WTC11 (cell line): ENCODE data around the gene TUBB. TPM values are rescaled to one million over a fixed set of nuclear protein-coding genes. Genes with fewer than 3 reads are reported as not detected.

Experiments
- ATAC-seq: fragments of 200-7000 bp; cut with Tn5 transposase; 2 replicates; pipeline ENCODE4 v1.10.0; 2021; ENCODE audit warnings: mild to moderate bottlenecking, moderate library complexity
- CTCF ChIA-PET: fragments of 300-600 bp; sonication (Branson Sonifier 250); formaldehyde crosslinking; loops from one replicate; lab custom pipeline; 2021; ENCODE audit warnings: antibody characterized with exemption; lab: Charles Lee
- POLR2A ChIA-PET: fragments of 350-600 bp; sonication (Branson Sonifier 250); formaldehyde crosslinking; loops from one replicate; lab custom pipeline; 2021; ENCODE audit warnings: antibody characterized with exemption; lab: Charles Lee
- DNase-seq: peaks from one replicate; pipeline ENCODE4 v3.0.0; 2021; ENCODE audit warnings: low spot score
- H3K27ac Mint-ChIP-seq: 2 replicates; pipeline ENCODE4 v1.8.0; 2021; ENCODE audit warnings: mixed read lengths
- H3K27me3 Mint-ChIP-seq: 2 replicates; pipeline ENCODE4 v1.8.0; 2021; ENCODE audit warnings: low read depth, mild to moderate bottlenecking, moderate library complexity, mixed read lengths
- H3K36me3 Mint-ChIP-seq: 2 replicates; pipeline ENCODE4 v1.8.0; 2021; ENCODE audit warnings: mixed read lengths
- H3K4me1 Mint-ChIP-seq: 2 replicates; pipeline ENCODE4 v1.8.0; 2022; ENCODE audit warnings: mixed read lengths
- H3K4me3 Mint-ChIP-seq: 2 replicates; pipeline ENCODE4 v1.8.0; 2021; ENCODE audit warnings: mild to moderate bottlenecking, moderate library complexity, mixed read lengths
- H3K9me3 Mint-ChIP-seq: 2 replicates; pipeline ENCODE4 v1.8.0; 2021; ENCODE audit warnings: mixed read lengths
- ATF1 ChIP-seq: sonication (generic); formaldehyde crosslinking; IDR thresholded peaks from 2 replicates; pipeline ENCODE4 v1.8.1; 2023; ENCODE audit warnings: mild to moderate bottlenecking, moderate library complexity, missing genetic modification reagents
- CBFB ChIP-seq: sonication (generic); formaldehyde crosslinking; IDR thresholded peaks from 2 replicates; pipeline ENCODE4 v1.8.1; 2022; ENCODE audit warnings: mild to moderate bottlenecking, low read depth, missing genetic modification reagents
- FOXJ3 ChIP-seq: sonication (generic); formaldehyde crosslinking; IDR thresholded peaks from 2 replicates; pipeline ENCODE4 v1.9.0; 2021; ENCODE audit warnings: missing genetic modification reagents, mild to moderate bottlenecking, borderline replicate concordance
- GTF2I ChIP-seq: fragments of 250-450 bp; sonication (Bioruptor Pico); conservative IDR thresholded peaks from 2 replicates; pipeline ENCODE4 v1.4.0; 2021; ENCODE audit warnings: mild to moderate bottlenecking
- MYBL2 ChIP-seq: sonication (generic); formaldehyde crosslinking; IDR thresholded peaks from 2 replicates; pipeline ENCODE4 v1.8.1; 2023; ENCODE audit warnings: mild to moderate bottlenecking, moderate library complexity, missing genetic modification reagents
- OVOL2 ChIP-seq: fragments of 250-450 bp; sonication (Bioruptor Pico); IDR thresholded peaks from 2 replicates; pipeline ENCODE4 v1.9.0; 2021; ENCODE audit warnings: mild to moderate bottlenecking, borderline replicate concordance
- RORB ChIP-seq: fragments of 250-450 bp; sonication (Bioruptor Pico); IDR thresholded peaks from 2 replicates; pipeline ENCODE4 v1.9.0; 2021; ENCODE audit warnings: mild to moderate bottlenecking
- SMAD3 ChIP-seq: sonication (generic); formaldehyde crosslinking; IDR thresholded peaks from 2 replicates; pipeline ENCODE4 v1.8.0; 2022; ENCODE audit warnings: missing genetic modification reagents, mild to moderate bottlenecking, borderline replicate concordance
- SMAD4 ChIP-seq: sonication (generic); formaldehyde crosslinking; IDR thresholded peaks from 2 replicates; pipeline ENCODE4 v1.8.0; 2022; ENCODE audit warnings: mild to moderate bottlenecking, missing genetic modification reagents
- ZNF416 ChIP-seq: fragments of 250-450 bp; sonication (Bioruptor Pico); IDR thresholded peaks from 2 replicates; pipeline ENCODE4 v1.9.0; 2021; ENCODE audit warnings: mild to moderate bottlenecking, inconsistent platforms
- ZNF423 ChIP-seq: fragments of 250-450 bp; sonication (Bioruptor Pico); IDR thresholded peaks from 2 replicates; pipeline ENCODE4 v2.1.2; 2022; ENCODE audit warnings: mild to moderate bottlenecking, moderate library complexity
- total RNA-seq: library from RNA; stranded (reverse); gene quantifications from 3 replicates; pipeline ENCODE4 v1.2.3, GENCODE V29; 2021
- TF ChIP-seq, protein P1 (sequence below): sonication (generic); formaldehyde crosslinking; IDR thresholded peaks from 2 replicates; pipeline ENCODE4 v1.8.1; 2022; ENCODE audit warnings: mild to moderate bottlenecking, missing genetic modification reagents, moderate library complexity, borderline replicate concordance
- TF ChIP-seq, protein P2 (sequence below): sonication (generic); formaldehyde crosslinking; IDR thresholded peaks from 2 replicates; pipeline ENCODE4 v1.8.1; 2022; ENCODE audit warnings: mild to moderate bottlenecking, moderate library complexity, missing genetic modification reagents
- TF ChIP-seq, protein P3 (sequence below): sonication (generic); formaldehyde crosslinking; IDR thresholded peaks from 2 replicates; pipeline ENCODE4 v1.8.0; 2022; ENCODE audit warnings: mild to moderate bottlenecking, missing genetic modification reagents
- TF ChIP-seq, protein P4 (sequence below): fragments of 250-450 bp; sonication (Bioruptor Pico); IDR thresholded peaks from 2 replicates; pipeline ENCODE4 v1.9.0; 2021; ENCODE audit warnings: moderate library complexity, mild to moderate bottlenecking, inconsistent platforms, borderline replicate concordance
- TF ChIP-seq, protein P5 (sequence below): sonication (generic); formaldehyde crosslinking; conservative IDR thresholded peaks from 2 replicates; pipeline ENCODE4 v1.8.1; 2022; ENCODE audit warnings: mild to moderate bottlenecking, missing genetic modification reagents
- TF ChIP-seq, protein P6 (sequence below): sonication (generic); formaldehyde crosslinking; IDR thresholded peaks from 2 replicates; pipeline ENCODE4 v1.8.1; 2022; ENCODE audit warnings: missing genetic modification reagents, borderline replicate concordance
- TF ChIP-seq, protein P7 (sequence below): sonication (generic); formaldehyde crosslinking; IDR thresholded peaks from 2 replicates; pipeline ENCODE4 v1.8.0; 2023; ENCODE audit warnings: missing genetic modification reagents, mild to moderate bottlenecking, borderline replicate concordance
- TF ChIP-seq, protein P8 (sequence below): sonication (generic); formaldehyde crosslinking; IDR thresholded peaks from 2 replicates; pipeline ENCODE4 v1.8.1; 2023; ENCODE audit warnings: mild to moderate bottlenecking, missing genetic modification reagents
- TF ChIP-seq, protein P9 (sequence below): fragments of 250-450 bp; sonication (Bioruptor Pico); IDR thresholded peaks from 2 replicates; pipeline ENCODE4 v1.9.0; 2021; ENCODE audit warnings: mild to moderate bottlenecking

The TUBB gene
- total RNA-seq, 1 experiment from 2014 or later, result 1,503 TPM

DNA sequence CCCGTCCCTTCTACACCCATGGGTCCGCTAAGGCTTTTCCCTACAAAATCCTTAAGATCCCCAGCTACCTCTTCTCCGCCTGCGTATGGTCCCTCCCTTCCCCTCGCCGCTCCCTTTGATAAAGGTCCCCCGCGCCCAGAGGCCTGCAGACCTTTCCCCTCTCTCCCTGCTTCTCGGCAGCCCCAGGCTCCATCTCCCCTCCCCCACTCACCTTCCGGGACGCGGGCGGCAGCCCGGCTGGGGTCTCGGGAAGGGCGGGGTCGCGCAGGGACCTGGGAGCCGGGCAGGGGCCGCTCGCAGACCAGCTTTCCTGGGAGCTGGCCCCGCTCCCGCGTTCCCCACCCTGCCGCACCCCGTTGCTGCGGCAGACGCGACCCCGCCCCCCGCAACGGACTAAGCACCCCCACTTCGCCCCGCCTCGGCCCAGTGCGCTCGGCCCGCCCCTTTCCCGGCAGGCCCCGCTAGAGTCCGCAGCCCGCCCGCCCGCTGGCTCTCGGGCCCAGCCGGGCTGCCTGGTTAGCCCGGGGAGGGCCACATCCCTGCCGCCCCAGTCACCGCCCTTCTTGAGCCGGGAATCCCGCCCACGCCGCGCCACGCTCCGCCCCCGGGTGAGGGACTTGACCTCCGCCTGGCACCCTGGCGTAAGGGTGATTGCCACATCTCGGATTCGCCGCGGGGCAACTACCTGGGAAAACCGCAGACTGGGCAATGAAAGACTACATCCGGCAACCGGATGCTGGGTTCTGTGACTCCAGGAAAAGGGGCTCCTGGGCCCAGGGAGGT is 22.4 kb downstream of the TUBB start, which contains the start of gene FLOT1:
Gene FLOT1 (minus strand): TSS at position 372 of the 783 bp plus-strand sequence. CDS start 498 bp downstream, outside the sequence.
- peaks cover 25% of the 10 kb centered on the region for H3K4me1 Mint-ChIP-seq
- peak within 1 kb of the TSS; percentile 91 for H3K27ac Mint-ChIP-seq
- peak; percentile 76 for ATAC-seq
- peak within 1 kb of the TSS; percentile 98 for H3K4me3 Mint-ChIP-seq
- CTCF ChIA-PET, result interaction anchor here (0.6 to 2.8 kb wide), 7 partner anchors 12 to 87 kb away, joined by 3 to 13 read pairs (median 3); no protein-coding TSS in a partner anchor
- no peaks in the 10 kb centered on the region for H3K9me3 Mint-ChIP-seq
- H3K36me3 Mint-ChIP-seq, result peaks cover 47% of the 10 kb centered on the region
- POLR2A ChIA-PET, result interaction anchor here (0.6 to 0.8 kb wide), 2 partner anchors 10 to 128 kb away, joined by 5 read pairs; no protein-coding TSS in a partner anchor
- DNase-seq, result peak; percentile 95
- H3K27me3 Mint-ChIP-seq, result peaks cover 5% of the 10 kb centered on the region; the same call in 1 of the 2 replicates
- TF ChIP-seq, protein P1, sequence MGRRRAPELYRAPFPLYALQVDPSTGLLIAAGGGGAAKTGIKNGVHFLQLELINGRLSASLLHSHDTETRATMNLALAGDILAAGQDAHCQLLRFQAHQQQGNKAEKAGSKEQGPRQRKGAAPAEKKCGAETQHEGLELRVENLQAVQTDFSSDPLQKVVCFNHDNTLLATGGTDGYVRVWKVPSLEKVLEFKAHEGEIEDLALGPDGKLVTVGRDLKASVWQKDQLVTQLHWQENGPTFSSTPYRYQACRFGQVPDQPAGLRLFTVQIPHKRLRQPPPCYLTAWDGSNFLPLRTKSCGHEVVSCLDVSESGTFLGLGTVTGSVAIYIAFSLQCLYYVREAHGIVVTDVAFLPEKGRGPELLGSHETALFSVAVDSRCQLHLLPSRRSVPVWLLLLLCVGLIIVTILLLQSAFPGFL (CRISPR knock-in tag), result 0 out of 2 replicates have a peak, but pooled peaks have one; percentile 56
- no peak for TF ChIP-seq SMAD4 (CRISPR knock-in tag)
- no peak for TF ChIP-seq OVOL2 (CRISPR knock-in tag)
- TF ChIP-seq SMAD3, result peak; percentile 50; the same call in 1 of the 2 replicates
- TF ChIP-seq, protein P2, sequence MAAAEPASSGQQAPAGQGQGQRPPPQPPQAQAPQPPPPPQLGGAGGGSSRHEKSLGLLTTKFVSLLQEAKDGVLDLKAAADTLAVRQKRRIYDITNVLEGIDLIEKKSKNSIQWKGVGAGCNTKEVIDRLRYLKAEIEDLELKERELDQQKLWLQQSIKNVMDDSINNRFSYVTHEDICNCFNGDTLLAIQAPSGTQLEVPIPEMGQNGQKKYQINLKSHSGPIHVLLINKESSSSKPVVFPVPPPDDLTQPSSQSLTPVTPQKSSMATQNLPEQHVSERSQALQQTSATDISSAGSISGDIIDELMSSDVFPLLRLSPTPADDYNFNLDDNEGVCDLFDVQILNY (CRISPR knock-in tag), result 0 out of 2 replicates have a peak, but pooled peaks have one; percentile 59
- TF ChIP-seq, protein P3, sequence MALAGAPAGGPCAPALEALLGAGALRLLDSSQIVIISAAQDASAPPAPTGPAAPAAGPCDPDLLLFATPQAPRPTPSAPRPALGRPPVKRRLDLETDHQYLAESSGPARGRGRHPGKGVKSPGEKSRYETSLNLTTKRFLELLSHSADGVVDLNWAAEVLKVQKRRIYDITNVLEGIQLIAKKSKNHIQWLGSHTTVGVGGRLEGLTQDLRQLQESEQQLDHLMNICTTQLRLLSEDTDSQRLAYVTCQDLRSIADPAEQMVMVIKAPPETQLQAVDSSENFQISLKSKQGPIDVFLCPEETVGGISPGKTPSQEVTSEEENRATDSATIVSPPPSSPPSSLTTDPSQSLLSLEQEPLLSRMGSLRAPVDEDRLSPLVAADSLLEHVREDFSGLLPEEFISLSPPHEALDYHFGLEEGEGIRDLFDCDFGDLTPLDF (CRISPR knock-in tag), result 0 out of 2 replicates have a peak, but pooled peaks have one; percentile 86
- no peak for TF ChIP-seq GTF2I (CRISPR knock-in tag)
- no peak for TF ChIP-seq CBFB
- TF ChIP-seq ATF1 (CRISPR knock-in tag), result no peak
- TF ChIP-seq, protein P4, sequence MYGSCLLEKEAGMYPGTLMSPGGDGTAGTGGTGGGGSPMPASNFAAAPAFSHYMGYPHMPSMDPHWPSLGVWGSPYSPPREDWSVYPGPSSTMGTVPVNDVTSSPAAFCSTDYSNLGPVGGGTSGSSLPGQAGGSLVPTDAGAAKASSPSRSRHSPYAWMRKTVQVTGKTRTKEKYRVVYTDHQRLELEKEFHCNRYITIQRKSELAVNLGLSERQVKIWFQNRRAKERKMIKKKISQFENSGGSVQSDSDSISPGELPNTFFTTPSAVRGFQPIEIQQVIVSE (CRISPR knock-in tag), result no peak; the same call in 1 of the 2 replicates
- TF ChIP-seq FOXJ3 (CRISPR knock-in tag), result no peak
- TF ChIP-seq, protein P5, sequence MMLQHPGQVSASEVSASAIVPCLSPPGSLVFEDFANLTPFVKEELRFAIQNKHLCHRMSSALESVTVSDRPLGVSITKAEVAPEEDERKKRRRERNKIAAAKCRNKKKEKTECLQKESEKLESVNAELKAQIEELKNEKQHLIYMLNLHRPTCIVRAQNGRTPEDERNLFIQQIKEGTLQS (CRISPR knock-in tag), result no peak
- TF ChIP-seq ZNF416, result no peak
- TF ChIP-seq, protein P6, sequence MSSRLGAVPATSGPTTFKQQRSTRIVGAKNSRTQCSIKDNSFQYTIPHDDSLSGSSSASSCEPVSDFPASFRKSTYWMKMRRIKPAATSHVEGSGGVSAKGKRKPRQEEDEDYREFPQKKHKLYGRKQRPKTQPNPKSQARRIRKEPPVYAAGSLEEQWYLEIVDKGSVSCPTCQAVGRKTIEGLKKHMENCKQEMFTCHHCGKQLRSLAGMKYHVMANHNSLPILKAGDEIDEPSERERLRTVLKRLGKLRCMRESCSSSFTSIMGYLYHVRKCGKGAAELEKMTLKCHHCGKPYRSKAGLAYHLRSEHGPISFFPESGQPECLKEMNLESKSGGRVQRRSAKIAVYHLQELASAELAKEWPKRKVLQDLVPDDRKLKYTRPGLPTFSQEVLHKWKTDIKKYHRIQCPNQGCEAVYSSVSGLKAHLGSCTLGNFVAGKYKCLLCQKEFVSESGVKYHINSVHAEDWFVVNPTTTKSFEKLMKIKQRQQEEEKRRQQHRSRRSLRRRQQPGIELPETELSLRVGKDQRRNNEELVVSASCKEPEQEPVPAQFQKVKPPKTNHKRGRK (CRISPR knock-in tag), result 0 out of 2 replicates have a peak, but pooled peaks have one; percentile 13
- peak; percentile 22; the same call in 1 of the 2 replicates for TF ChIP-seq ZNF423 (CRISPR knock-in tag)
- TF ChIP-seq, protein P7, sequence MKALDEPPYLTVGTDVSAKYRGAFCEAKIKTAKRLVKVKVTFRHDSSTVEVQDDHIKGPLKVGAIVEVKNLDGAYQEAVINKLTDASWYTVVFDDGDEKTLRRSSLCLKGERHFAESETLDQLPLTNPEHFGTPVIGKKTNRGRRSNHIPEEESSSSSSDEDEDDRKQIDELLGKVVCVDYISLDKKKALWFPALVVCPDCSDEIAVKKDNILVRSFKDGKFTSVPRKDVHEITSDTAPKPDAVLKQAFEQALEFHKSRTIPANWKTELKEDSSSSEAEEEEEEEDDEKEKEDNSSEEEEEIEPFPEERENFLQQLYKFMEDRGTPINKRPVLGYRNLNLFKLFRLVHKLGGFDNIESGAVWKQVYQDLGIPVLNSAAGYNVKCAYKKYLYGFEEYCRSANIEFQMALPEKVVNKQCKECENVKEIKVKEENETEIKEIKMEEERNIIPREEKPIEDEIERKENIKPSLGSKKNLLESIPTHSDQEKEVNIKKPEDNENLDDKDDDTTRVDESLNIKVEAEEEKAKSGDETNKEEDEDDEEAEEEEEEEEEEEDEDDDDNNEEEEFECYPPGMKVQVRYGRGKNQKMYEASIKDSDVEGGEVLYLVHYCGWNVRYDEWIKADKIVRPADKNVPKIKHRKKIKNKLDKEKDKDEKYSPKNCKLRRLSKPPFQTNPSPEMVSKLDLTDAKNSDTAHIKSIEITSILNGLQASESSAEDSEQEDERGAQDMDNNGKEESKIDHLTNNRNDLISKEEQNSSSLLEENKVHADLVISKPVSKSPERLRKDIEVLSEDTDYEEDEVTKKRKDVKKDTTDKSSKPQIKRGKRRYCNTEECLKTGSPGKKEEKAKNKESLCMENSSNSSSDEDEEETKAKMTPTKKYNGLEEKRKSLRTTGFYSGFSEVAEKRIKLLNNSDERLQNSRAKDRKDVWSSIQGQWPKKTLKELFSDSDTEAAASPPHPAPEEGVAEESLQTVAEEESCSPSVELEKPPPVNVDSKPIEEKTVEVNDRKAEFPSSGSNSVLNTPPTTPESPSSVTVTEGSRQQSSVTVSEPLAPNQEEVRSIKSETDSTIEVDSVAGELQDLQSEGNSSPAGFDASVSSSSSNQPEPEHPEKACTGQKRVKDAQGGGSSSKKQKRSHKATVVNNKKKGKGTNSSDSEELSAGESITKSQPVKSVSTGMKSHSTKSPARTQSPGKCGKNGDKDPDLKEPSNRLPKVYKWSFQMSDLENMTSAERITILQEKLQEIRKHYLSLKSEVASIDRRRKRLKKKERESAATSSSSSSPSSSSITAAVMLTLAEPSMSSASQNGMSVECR (CRISPR knock-in tag), result peak; percentile 83
- TF ChIP-seq, protein P8, sequence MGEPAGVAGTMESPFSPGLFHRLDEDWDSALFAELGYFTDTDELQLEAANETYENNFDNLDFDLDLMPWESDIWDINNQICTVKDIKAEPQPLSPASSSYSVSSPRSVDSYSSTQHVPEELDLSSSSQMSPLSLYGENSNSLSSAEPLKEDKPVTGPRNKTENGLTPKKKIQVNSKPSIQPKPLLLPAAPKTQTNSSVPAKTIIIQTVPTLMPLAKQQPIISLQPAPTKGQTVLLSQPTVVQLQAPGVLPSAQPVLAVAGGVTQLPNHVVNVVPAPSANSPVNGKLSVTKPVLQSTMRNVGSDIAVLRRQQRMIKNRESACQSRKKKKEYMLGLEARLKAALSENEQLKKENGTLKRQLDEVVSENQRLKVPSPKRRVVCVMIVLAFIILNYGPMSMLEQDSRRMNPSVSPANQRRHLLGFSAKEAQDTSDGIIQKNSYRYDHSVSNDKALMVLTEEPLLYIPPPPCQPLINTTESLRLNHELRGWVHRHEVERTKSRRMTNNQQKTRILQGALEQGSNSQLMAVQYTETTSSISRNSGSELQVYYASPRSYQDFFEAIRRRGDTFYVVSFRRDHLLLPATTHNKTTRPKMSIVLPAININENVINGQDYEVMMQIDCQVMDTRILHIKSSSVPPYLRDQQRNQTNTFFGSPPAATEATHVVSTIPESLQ, result no peak
- TF ChIP-seq RORB, result no peak
- TF ChIP-seq, protein P9, sequence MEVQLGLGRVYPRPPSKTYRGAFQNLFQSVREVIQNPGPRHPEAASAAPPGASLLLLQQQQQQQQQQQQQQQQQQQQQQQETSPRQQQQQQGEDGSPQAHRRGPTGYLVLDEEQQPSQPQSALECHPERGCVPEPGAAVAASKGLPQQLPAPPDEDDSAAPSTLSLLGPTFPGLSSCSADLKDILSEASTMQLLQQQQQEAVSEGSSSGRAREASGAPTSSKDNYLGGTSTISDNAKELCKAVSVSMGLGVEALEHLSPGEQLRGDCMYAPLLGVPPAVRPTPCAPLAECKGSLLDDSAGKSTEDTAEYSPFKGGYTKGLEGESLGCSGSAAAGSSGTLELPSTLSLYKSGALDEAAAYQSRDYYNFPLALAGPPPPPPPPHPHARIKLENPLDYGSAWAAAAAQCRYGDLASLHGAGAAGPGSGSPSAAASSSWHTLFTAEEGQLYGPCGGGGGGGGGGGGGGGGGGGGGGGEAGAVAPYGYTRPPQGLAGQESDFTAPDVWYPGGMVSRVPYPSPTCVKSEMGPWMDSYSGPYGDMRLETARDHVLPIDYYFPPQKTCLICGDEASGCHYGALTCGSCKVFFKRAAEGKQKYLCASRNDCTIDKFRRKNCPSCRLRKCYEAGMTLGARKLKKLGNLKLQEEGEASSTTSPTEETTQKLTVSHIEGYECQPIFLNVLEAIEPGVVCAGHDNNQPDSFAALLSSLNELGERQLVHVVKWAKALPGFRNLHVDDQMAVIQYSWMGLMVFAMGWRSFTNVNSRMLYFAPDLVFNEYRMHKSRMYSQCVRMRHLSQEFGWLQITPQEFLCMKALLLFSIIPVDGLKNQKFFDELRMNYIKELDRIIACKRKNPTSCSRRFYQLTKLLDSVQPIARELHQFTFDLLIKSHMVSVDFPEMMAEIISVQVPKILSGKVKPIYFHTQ (CRISPR knock-in tag), result peak; percentile 17; the same call in 1 of the 2 replicates
- peak; percentile 81 for TF ChIP-seq MYBL2 (CRISPR knock-in tag)
